Measurements from ENCODE around the gene LRRC8E. TPM values are rescaled to one million over a fixed set of nuclear protein-coding genes. Genes with fewer than 3 reads are reported as not detected.

LRRC8E gene
- total and polyA plus RNA-seq, 2 of the 8 experiments (the other 6 are each of a cell fraction or from before 2014, with no cell fraction given), result 2.7 to 2.9 TPM

DNA sequence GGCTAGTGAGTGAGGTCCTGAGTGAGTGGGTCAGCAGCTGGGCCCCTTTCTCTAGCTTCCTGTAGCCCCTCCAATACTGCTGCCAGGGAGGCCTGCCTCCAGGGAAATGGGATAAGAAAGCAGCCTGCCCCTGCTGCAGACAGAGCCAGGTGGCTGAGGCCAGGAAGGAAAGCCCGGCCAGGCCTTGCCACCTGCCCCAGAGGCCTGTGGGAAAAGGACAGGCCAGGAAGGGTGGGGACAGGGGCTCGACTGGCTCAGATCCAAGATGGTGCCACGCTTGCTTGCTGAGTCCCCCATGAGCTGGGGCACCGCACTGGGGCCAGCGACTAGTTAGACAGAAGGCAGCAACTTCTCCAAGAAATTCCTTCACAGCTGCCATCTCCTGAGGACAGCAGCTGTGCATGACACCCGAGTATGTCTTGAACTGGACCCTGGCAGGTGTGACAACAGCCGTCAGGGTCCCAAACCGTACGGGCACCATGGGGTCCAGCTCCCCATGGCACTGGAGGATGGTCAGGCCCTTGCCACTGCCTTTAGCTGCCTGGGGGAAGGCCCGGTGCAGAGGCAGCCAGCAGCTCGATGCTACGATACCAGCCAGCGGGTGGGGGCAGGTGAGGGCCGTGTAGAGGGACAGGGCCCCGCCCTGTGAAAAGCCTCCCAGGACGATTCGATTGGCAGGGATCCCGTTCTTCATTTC, 9.1 kb upstream of the LRRC8E start (continued):
- TF ChIP-seq SIN3A (conservative IDR thresholded peaks at IDR 0.05 in 1 of 2, IDR thresholded peaks at IDR 0.05 in 1 of 2; ENCODE audit: low read depth in 1 of 2, low read length in 2 of 2), result no peak
- TF ChIP-seq MAFK (IDR thresholded peaks at IDR 0.05; ENCODE audit: low read depth, low read length), result no peak
- no peak for TF ChIP-seq BCL11A (IDR thresholded peaks at IDR 0.05; ENCODE audit: low read depth in 2 of 2, low read length in 2 of 2)
- TF ChIP-seq SIX5 (IDR thresholded peaks at IDR 0.05; ENCODE audit: low read depth, low read length), result no peak
- no peak for TF ChIP-seq HDAC2 (IDR thresholded peaks at IDR 0.05; ENCODE audit: borderline replicate concordance in 1 of 2, low read depth in 2 of 2, low read length in 2 of 2)

Measured in H1 (cell line).